ENCODE measurements around the gene ST3GAL3.
A peak's percentile ranks its signal among the peaks of the same experiment; 100 is the strongest.

ST3GAL3 gene

DNA sequence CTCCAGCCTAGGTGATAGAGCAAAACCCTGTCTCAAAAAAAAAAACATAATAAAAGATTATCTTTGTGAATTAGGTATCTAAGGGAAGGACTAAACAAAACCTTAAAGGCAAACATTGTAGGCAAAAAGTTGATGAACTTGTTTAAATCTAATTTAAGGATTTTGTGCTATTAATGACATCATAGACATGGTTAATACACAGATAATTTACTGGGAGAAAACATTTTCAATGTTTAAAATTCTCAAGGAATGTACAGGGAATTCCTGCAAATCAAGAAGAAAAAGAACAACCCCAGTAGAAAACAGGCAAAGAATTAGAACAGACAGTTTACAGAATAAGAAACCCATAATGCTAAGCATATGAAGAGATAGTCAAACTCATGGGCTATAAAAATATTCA, 47.6 kb downstream of the ST3GAL3 start:
- Histone ChIP-seq H3K9me3 (ENCODE audit: control insufficient read depth, insufficient read depth, low read length) (no peaks in the 10 kb centered on the region), H3K9ac (ENCODE audit: low read depth, low read length) (no peak overlapping the region), H3K36me3 (ENCODE audit: insufficient read depth, low read length) (no peaks in the 10 kb centered on the region), H3K4me1 (ENCODE audit: insufficient read depth, low read length) (no peaks in the 10 kb centered on the region)

DNA sequence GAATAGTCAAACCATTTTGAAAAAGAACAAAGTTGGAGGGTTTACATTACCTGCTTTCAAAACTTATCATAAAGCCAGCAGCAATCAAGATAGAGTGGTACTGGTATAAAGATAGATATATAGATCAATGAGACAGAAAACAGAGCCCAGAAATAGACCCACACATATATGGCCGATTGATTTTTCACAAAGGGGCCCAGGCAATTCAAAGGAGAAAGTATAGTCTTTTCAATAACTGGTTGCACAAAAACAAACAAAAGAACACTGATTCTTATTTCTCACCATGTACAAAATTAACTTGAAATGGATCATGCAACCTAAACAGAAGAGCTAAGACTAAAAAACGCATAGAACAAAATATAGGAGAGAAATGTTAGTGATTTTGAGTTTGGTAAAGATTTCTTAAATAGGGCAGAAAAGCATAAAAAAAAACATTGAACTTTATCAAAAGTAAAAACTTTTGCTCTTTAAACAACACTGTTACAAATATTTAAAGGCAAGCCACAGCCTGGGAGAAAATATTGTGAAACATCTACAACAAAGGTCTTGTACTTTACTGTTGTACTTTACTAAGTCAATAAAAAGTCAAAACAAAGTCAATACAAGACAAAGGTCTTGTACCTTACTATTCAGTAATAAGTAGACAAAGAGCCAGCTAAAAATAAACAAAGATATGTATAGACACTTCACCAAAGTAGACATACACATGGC, 50.2 kb downstream of the ST3GAL3 start:
- Histone ChIP-seq H3K9me3 (ENCODE audit: control insufficient read depth, insufficient read depth, low read length) (no peaks in the 10 kb centered on the region), H3K4me1 (ENCODE audit: insufficient read depth, low read length) (no peaks in the 10 kb centered on the region), H3K9ac (ENCODE audit: low read depth, low read length) (no peak overlapping the region)

DNA sequence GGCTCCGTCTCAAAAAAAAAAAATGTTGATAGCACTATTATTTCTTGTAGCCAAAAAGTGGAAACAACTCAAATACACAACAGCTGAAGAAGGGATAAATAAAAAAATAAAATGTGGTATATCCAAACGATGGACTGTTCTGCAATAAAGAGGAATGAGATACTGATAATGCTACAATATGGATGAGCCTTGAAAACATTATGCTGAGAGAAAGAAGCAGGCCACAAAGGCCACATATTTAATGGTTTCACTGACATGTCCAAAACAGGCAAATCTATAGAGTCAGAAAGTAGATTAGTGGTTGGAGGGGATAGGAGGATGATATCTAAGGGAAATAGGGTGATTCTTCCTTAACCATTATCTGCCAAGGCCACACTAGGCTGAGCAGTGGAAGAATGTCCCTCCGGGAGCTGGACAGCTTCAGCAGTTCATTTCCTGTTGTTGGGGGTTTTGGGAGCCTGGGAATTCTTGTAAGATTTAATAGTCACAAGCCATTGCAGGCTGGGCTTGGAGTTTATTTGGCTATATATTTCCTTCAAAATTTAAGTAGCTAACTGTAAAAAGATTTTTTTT, 53.5 kb downstream of the ST3GAL3 start:
- peaks cover 22% of the 10 kb centered on the region for H3K4me1 ChIP-seq (ENCODE audit: insufficient read depth, low read length)
- H3K9ac ChIP-seq (ENCODE audit: low read depth, low read length): no peak overlapping the region
- H3K36me3 ChIP-seq (ENCODE audit: insufficient read depth, low read length): no peaks in the 10 kb centered on the region
- no peaks in the 10 kb centered on the region for H3K9me3 ChIP-seq (ENCODE audit: control insufficient read depth, insufficient read depth, low read length)

More for the DNA sequence above, 50.2 kb downstream of the ST3GAL3 start:
- H3K36me3 ChIP-seq (ENCODE audit: insufficient read depth, low read length): no peaks in the 10 kb centered on the region

DNA sequence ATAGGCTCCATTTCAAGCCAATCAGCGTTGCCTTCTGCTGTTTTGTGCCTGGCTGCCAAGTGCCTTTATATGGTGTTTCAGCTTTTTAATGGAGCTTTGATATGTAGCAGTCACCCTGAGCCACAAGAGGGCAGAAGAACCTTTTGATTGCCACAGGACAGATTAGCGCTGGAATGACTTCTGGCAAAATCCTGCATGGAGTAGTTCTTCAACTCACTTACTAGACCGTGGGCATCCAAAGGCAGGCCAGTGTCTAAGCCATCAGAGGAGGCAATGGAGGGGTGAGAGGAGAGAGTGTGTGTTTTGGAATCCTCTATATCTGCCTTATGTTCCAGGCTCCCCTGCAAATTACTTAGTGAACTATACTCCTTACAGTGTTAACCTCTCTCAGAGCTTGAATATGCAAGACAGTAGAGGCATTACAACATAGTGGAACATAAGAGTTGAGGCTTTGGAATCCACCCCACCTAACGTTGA, 56.2 kb downstream of the ST3GAL3 start:
- Histone ChIP-seq H3K9ac (ENCODE audit: low read depth, low read length) (no peak overlapping the region), H3K9me3 (ENCODE audit: control insufficient read depth, insufficient read depth, low read length) (no peaks in the 10 kb centered on the region), H3K4me1 (ENCODE audit: insufficient read depth, low read length) (peaks cover 37% of the 10 kb centered on the region), H3K36me3 (ENCODE audit: insufficient read depth, low read length) (no peaks in the 10 kb centered on the region)

DNA sequence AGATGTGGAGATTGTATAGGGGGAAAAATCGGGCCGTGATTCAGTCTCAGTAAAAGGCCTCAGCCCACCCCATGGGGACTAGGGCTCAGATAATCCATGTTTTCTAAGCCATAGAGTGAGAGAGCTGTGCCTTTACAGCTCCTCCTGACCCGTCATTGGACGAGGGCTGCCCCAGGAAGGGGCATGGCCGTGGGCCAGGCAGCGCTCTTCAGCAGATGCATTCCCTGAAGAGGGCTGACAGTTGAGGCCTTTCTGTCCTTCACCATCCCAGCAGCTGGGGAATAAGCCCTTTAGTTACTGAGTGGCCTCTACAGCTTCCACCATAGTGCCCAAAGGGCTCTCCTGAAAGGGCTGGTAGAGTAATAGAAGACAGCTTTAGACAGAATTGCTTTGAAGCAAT, 57.2 kb downstream of the ST3GAL3 start:
- Histone ChIP-seq H3K4me1 (ENCODE audit: insufficient read depth, low read length) (peaks cover 42% of the 10 kb centered on the region), H3K9me3 (ENCODE audit: control insufficient read depth, insufficient read depth, low read length) (no peaks in the 10 kb centered on the region), H3K9ac (ENCODE audit: low read depth, low read length) (no peak overlapping the region), H3K36me3 (ENCODE audit: insufficient read depth, low read length) (no peaks in the 10 kb centered on the region)

DNA sequence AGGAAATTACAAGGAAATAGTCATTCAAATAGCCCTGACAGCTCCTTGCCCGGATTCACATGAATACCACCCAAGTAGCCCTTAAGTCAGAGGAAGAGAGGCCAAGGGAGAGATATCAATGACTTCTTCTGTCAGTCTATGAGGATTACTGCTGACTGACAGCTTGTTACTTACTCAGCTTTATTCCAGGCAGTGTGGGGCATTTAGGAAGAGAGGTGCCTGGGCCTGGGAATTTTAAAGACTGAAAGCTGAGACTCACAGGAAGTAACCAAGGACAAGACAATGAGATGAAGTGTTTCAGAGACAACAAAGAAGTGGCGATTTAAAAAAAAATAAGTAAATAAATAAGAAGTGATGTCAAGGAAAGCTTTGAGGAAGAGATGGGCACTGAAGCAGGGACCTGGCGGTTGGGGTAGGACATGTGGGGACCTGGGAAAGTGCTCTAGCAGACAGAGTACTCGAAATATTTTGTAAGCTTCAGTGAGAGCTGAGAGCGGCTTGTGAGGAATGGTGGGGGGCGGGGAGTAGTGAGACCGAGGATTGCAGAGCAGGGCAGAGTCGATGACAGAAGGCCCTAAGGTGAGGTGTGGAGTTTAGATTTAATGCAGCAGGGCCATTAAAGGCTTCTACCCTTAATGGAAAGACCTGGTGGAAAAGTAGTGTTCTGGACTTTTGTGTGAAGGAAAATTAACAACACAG, 58.9 kb downstream of the ST3GAL3 start:
- no peaks in the 10 kb centered on the region for H3K36me3 ChIP-seq (ENCODE audit: insufficient read depth, low read length)
- no peaks in the 10 kb centered on the region for H3K9me3 ChIP-seq (ENCODE audit: control insufficient read depth, insufficient read depth, low read length)
- H3K9ac ChIP-seq (ENCODE audit: low read depth, low read length): peak overlapping the region; percentile 27
- peaks cover 51% of the 10 kb centered on the region for H3K4me1 ChIP-seq (ENCODE audit: insufficient read depth, low read length)

DNA sequence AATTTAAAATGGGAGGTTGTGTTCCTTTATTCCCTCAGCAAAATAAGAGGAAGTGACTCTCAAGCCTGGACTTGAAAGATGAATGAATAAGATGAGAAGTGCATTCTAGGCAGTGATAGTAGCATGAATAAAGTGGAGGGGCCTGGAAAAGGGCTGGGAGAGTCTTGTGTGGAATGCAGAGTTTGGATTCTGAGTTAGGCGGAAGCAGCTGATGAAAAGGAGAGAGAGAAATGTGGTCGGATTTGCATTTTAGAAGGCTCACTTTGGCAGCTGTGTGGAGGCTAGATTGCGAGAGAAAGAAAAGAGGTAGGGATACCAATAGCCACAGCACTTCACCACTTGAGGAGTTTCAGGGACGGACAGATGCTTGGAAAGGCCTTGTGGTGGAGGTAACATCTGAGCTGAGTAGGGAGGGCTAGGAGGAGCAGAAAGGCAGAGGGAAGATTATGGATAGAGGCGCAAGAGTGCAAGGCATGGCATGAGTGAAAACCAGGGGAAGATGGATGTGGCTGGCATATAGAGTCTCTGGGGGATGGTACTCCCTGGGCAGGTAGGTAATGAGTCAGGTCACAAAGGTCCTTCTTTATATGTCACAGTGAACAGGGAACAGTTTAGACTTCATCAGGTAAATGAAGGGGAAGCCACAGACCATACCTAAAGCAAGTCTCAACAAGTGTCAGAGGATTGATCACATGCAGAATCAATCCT, 59.6 kb downstream of the ST3GAL3 start:
- Histone ChIP-seq H3K9me3 (ENCODE audit: control insufficient read depth, insufficient read depth, low read length) (no peaks in the 10 kb centered on the region), H3K36me3 (ENCODE audit: insufficient read depth, low read length) (no peaks in the 10 kb centered on the region), H3K4me1 (ENCODE audit: insufficient read depth, low read length) (peaks cover 51% of the 10 kb centered on the region), H3K9ac (ENCODE audit: low read depth, low read length) (peak overlapping the region; percentile 27)

DNA sequence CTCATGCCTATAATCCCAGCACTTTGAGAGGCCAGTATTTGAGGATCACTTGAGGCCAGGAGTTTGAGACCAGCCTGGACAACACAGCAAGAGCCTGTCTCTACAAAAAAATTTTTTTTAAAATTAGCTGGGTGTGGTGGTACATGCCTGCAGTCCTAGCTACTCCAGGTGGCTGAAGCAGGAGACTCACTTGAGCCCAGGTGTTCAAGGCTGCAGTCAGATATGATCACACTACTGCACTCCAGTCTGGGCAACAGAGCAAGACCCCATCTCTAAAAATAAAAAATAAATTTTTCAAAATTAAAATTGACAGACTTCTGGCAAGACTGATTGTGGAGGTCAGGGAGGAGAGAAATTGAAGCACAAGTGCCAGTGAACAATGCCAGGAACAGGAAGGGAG, 60.8 kb downstream of the ST3GAL3 start:
- Histone ChIP-seq H3K36me3 (ENCODE audit: insufficient read depth, low read length) (no peaks in the 10 kb centered on the region), H3K4me1 (ENCODE audit: insufficient read depth, low read length) (peaks cover 51% of the 10 kb centered on the region), H3K9ac (ENCODE audit: low read depth, low read length) (no peak overlapping the region), H3K9me3 (ENCODE audit: control insufficient read depth, insufficient read depth, low read length) (no peaks in the 10 kb centered on the region)

DNA sequence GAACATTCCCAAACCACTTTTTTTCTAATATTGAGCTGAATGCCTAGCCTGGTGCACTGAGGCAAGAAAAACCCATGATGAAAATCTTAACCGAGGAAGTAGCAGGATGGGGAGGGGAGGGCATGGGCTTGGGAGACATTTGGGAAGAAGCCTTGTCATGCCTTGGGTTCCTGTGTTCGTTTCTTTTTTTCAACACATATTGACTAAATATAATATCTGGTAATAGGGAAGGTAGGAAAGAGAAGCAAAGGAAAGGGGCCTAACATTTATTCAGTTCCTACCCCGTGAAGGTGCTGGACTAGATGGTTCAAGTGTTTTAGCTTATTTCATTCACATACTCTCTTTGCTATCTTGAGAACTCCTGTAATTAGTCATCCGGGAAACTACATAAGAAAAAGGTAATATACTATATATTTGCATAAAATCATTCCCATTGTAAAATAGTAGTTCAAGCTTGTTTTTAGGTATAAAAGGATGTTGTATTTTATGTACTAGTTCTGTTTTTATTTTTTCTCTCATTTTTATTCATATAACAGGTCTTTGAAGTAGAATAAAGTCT, 62.1 kb downstream of the ST3GAL3 start:
- Histone ChIP-seq H3K4me1 (ENCODE audit: insufficient read depth, low read length) (peaks cover 43% of the 10 kb centered on the region), H3K9me3 (ENCODE audit: control insufficient read depth, insufficient read depth, low read length) (no peaks in the 10 kb centered on the region), H3K9ac (ENCODE audit: low read depth, low read length) (no peak overlapping the region), H3K36me3 (ENCODE audit: insufficient read depth, low read length) (no peaks in the 10 kb centered on the region)

DNA sequence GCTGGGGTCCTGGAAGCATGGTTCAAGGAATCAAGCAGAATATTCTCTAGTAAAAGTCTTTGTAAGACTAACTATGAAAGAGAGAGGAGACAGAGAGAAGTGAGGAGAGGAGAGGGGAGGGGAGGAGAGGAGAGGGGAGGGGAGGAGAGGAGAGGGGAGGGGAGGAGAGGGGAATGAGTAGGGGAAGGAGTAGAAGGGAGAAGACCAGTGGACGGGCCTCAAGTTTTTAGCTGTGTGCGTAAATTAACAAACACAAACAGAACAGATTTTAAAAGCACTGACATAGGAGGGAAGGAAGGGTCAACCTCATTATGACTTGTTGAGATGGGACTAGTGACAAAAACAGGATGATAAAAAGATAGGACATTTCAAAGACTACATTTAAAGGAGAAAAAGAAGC, 62.8 kb downstream of the ST3GAL3 start:
- Histone ChIP-seq H3K36me3 (ENCODE audit: insufficient read depth, low read length) (no peaks in the 10 kb centered on the region), H3K9me3 (ENCODE audit: control insufficient read depth, insufficient read depth, low read length) (no peaks in the 10 kb centered on the region), H3K4me1 (ENCODE audit: insufficient read depth, low read length) (peaks cover 36% of the 10 kb centered on the region), H3K9ac (ENCODE audit: low read depth, low read length) (no peak overlapping the region)

DNA sequence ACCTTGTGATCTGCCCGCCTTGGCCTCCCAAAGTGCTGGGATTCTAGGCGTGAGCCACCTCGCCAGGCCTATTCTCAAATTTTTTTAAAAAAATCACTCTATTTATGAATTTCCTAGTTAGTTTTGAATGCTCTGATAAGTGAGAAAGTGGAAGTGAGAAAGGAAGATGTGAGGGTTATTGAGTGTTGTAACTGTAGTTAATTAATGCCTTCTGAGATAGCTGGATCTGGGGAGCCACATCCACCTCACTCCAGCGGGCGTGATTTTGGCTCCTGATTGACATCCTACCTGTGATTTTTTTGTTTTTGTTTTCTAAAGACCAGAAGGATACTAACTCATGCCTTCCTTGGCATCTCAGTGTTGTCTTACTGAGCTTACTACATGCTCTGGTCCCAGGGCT, 65.6 kb downstream of the ST3GAL3 start:
- H3K9ac ChIP-seq (ENCODE audit: low read depth, low read length): no peak overlapping the region
- no peaks in the 10 kb centered on the region for H3K9me3 ChIP-seq (ENCODE audit: control insufficient read depth, insufficient read depth, low read length)
- peaks cover 16% of the 10 kb centered on the region for H3K4me1 ChIP-seq (ENCODE audit: insufficient read depth, low read length)
- no peaks in the 10 kb centered on the region for H3K36me3 ChIP-seq (ENCODE audit: insufficient read depth, low read length)

DNA sequence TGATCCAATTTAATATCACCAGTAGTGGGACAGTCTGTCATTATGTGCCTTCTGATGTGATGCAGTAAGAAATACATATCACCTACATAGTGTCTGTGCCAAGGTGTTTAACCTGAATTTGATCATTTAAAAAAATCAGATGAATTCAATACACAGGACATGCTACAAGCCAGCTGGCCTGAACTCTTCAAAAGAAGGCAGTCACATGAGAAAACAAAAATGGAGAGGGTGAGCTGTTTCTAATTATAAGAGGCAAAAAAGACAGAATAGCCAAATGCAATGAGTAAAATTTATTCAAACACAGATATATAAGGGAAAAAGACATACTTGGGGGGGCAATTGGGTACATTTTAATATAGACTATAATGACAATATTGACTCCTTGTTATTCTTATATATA, 66.5 kb downstream of the ST3GAL3 start:
- Histone ChIP-seq H3K4me1 (ENCODE audit: insufficient read depth, low read length) (peaks cover 15% of the 10 kb centered on the region), H3K36me3 (ENCODE audit: insufficient read depth, low read length) (no peaks in the 10 kb centered on the region), H3K9ac (ENCODE audit: low read depth, low read length) (no peak overlapping the region), H3K9me3 (ENCODE audit: control insufficient read depth, insufficient read depth, low read length) (no peaks in the 10 kb centered on the region)

DNA sequence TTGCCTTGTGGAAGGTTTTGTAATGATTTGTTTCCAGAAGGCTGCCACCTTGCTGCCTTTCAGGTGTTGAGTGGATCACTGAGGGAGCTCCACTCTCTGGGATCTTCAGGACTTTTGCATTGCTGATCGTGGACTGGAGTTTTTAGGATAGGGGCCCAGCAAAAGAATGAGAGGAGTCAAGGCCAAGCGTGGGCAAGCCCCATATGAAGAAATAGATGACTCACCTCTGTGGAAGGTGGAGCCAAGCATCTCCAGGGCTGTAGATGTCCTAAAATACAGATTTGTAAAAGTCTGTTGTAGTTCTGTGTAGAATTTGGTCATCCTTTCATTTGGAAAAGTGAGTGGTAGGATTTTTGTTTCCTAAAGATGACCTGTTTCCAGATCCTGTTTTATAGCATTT, 67.0 kb downstream of the ST3GAL3 start:
- Histone ChIP-seq H3K4me1 (ENCODE audit: insufficient read depth, low read length) (peaks cover 10% of the 10 kb centered on the region), H3K9me3 (ENCODE audit: control insufficient read depth, insufficient read depth, low read length) (no peaks in the 10 kb centered on the region), H3K9ac (ENCODE audit: low read depth, low read length) (no peak overlapping the region), H3K36me3 (ENCODE audit: insufficient read depth, low read length) (no peaks in the 10 kb centered on the region)

DNA sequence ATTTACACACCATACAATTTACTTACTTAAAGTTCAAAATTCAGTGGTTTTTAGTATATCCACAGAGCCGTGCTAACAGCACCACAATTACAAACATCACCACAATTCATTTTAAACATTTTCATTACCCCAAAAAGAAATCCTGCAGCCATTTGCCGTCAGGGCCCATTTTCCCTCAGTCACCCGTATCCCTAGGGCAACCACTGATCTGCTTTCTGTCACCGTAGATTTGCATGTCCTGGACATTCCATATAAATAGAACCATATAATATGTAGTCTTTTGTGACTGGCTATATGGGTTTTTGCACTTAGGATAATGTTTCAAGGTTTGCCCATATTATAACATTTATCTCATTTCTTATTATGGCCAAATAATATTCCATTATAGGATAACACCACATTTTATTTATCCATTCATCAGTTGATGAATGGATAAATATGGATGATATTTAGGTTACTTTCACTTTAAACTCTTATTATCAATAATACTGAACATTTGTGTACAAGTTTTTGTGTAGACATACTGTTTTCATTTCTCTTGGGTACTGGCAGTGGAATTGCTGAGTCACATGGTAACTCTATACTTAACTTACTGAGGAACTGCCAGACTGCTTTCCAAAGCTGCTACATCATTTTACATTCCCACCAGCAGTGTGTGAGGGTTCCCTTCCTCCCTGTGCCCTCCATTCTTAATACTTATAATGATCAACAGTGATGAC, 68.9 kb downstream of the ST3GAL3 start:
- no peaks in the 10 kb centered on the region for H3K36me3 ChIP-seq (ENCODE audit: insufficient read depth, low read length)
- no peaks in the 10 kb centered on the region for H3K9me3 ChIP-seq (ENCODE audit: control insufficient read depth, insufficient read depth, low read length)
- no peaks in the 10 kb centered on the region; the same call in 1 of the 2 replicates for H3K4me1 ChIP-seq (ENCODE audit: insufficient read depth, low read length)
- no peak overlapping the region for H3K9ac ChIP-seq (ENCODE audit: low read depth, low read length)
